ENCODE data around the gene KCP.

The KCP gene

DNA sequence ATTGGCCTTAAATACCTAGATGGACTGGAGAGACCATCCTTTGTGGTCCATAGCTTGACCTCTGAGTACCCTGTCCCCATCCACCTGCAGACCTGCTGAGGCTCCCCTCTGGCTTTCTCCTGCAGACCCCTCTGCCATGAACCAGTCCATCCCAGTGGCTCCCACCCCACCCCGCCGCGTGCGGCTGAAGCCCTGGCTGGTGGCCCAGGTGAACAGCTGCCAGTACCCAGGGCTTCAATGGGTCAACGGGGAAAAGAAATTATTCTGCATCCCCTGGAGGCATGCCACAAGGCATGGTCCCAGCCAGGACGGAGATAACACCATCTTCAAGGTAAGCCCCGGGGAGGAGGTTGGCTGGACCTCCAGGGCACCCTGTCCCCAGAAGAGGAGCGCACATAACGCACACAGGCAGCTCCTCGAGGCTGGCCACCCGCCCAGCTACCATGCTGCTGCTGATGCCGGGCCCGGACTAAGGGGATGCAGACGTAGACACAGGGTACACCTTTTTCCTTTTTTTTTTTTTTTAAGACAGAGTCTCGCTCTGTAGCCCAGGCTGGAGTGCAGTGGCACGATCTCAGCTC, 31.5 kb upstream of the KCP start:
- Mint-ChIP-seq H3K4me3 (no peak overlapping the region), H3K36me3 (no peaks in the 10 kb centered on the region), H3K9me3 (no peaks in the 10 kb centered on the region), H3K27ac (no peak overlapping the region), H3K27me3 (peaks cover 10% of the 10 kb centered on the region), H3K4me1 (peaks cover 8% of the 10 kb centered on the region)

DNA sequence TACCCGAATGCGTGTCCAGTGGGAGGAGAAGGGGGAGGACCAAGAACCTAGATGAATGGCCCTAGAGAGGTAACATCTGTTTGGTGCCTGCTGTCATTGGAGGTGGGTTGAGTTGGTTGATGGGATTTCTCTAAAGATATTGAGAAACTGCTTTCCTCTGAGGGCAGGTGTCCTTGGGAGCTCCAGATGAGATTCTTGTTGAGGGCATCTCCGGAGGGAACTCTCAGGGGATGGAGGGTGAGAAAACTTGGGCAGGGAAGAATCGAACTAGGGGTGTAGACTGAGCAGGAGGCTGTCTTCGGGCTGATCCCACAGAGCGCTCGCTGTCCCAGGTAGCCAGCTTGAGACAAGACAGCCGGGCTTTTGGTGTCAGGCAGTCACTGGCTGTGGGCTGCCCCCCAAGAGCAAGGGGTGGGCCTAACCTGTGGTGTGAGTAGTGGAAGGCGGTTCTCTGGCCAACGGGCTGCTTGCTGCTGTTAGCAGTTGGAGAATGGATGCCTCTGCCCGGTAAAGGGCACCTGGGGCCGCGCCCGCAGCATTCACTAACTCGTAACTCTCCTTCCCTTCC, 30.9 kb upstream of the KCP start:
- no peaks in the 10 kb centered on the region for H3K9me3 Mint-ChIP-seq
- no peaks in the 10 kb centered on the region for H3K36me3 Mint-ChIP-seq
- no peak overlapping the region for H3K27ac Mint-ChIP-seq
- no peak overlapping the region for H3K4me3 Mint-ChIP-seq
- peaks cover 13% of the 10 kb centered on the region for H3K27me3 Mint-ChIP-seq
- peaks cover 12% of the 10 kb centered on the region for H3K4me1 Mint-ChIP-seq

DNA sequence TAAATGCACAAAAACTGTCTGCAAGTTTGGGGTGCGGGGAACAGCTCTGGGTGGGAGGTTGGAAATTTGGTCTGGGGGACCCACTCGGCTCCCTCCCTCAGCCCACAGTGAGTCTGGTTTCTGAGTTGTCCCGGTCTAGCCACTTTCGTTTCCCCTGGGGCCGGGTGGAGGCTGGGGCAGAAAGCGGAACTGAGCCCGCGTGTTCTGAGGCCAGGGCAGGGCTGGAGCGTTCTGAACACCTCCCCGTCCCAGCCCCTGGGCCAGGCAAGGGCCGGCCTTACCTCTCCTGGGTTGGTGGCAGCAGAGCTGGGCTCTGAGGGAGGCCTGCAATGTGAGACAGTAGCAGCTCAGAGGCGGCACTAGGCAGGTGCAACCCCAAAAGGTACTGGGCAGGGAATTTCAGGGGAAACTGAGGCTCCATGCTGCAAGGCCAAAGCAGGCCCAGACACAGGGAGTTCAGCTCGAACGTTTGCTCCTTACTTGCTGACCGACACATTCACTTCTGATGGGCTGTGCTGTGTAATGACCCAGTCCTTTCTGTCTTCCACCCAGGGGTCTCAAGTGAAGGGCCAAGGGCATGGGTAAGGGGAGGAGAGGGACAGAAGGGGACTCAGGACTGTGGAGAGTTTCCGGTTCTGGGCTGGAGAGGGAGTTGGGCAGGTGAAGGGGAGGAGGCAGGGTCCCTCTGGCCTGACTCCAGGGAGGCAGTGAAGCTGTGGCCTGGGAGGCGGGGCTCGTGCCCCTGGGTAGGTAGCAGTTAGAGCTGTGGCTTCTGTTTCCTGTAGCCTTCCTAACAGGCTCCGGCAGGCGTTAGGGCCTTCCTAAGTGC, 30.2 kb upstream of the KCP start:
- no peak overlapping the region for H3K27ac Mint-ChIP-seq
- H3K4me3 Mint-ChIP-seq = peak overlapping the region; percentile 19
- H3K27me3 Mint-ChIP-seq = peaks cover 13% of the 10 kb centered on the region
- no peaks in the 10 kb centered on the region for H3K9me3 Mint-ChIP-seq
- no peaks in the 10 kb centered on the region for H3K36me3 Mint-ChIP-seq
- peaks cover 12% of the 10 kb centered on the region for H3K4me1 Mint-ChIP-seq

DNA sequence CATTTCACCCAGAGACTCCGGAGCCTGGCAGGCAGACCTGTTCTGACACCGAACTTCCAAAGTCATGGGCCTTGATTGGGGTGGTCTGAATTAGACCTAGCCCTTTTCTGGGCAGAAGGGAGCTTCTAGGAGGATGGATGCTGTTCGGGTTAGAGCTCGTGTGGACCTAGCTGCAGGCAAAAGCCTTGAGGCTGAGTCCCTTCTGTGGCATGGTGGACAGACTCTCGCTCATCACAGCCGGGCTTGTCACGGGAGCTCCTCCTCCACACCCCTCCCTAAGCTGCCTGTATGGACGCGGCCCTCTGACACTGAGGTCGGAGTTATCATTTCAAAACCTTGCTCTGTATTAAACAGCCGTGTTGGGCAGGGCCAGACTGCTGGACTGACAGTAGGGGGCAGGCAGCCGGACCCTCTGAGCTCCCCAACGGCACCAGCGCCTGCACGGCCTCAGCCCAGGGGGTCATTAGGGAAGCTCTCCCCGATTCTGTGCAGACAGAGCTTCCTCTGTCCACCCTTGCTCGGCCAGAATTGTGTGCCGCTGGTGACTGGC, 29.4 kb upstream of the KCP start:
- peaks cover 13% of the 10 kb centered on the region for H3K27me3 Mint-ChIP-seq
- peaks cover 12% of the 10 kb centered on the region for H3K4me1 Mint-ChIP-seq
- no peaks in the 10 kb centered on the region for H3K9me3 Mint-ChIP-seq
- no peak overlapping the region for H3K27ac Mint-ChIP-seq
- no peaks in the 10 kb centered on the region for H3K36me3 Mint-ChIP-seq
- H3K4me3 Mint-ChIP-seq = no peak overlapping the region

DNA sequence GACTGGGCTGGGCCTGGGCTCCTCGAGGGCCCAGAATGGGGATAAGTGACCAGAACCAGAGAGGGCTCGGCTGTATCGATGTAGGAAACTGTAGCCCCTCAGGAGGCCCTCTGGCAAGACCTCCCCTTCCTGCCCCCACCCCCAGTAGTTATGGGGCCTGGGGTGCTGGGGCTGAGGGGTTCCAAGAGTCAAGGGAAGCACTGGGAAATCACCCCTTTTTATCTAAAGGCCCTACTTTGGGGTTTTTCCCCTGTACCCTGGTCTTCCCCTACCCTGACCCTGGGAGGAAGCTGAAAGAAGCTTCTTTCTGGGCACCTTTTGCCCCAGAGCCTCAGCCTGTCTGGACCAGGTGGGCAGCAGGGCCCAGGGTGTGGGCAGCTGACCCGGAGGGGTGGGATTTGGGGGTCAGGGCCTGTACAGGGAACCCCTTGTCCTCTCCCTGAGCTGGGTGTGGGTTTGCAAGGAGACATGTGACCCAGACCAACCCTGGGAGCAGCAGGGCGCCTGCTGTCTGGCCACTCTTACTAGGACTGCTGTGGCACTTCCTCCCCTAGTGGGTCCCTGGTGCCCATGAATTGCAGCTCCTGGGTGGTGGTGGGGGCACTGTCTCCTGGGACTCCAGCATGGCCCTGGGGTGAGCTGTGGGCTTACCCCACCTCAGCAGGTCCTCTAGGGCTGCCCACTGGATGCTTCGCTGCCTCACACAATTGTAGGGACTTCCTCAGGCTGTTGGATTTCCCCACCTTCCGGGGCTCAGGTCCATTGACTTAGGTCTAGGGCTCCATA, 28.8 kb upstream of the KCP start:
- H3K27me3 Mint-ChIP-seq = peaks cover 13% of the 10 kb centered on the region
- H3K27ac Mint-ChIP-seq = no peak overlapping the region
- peak overlapping the region; percentile 80 for H3K4me3 Mint-ChIP-seq

DNA sequence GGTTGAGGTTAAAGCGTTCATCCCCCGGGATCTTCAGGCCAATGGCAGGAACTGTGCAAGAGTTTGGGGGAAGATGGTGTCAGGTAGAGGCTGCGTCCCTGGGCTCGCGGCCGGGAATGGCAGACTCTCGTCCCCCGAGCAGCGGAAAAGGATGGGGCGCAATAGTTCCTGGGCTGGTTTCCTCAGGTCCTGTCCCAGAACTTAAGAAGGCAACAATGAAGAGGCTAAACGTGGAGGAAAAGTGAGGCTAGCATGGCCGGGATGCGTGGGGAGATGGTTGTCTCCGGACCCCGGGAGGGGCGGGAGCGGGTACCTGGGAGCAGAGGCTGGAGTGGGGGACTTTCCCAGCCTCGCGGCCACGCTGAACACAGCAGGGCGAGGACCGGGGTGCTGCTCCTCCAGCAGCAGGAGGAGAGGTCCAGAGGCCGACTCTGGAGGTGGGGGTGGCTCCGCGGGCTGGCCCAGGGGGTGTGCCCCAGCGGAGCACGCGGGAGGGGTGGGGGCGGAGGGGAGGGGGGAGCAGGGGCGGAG, 28.1 kb upstream of the KCP start:
- Mint-ChIP-seq H3K4me3 (peak overlapping the region; percentile 80), H3K27me3 (peaks cover 13% of the 10 kb centered on the region), H3K36me3 (no peaks in the 10 kb centered on the region), H3K4me1 (peaks cover 13% of the 10 kb centered on the region), H3K27ac (no peak overlapping the region), H3K9me3 (no peaks in the 10 kb centered on the region)

More for the DNA sequence above, 28.8 kb upstream of the KCP start:
- no peaks in the 10 kb centered on the region for H3K9me3 Mint-ChIP-seq
- no peaks in the 10 kb centered on the region for H3K36me3 Mint-ChIP-seq
- H3K4me1 Mint-ChIP-seq = peaks cover 12% of the 10 kb centered on the region

DNA sequence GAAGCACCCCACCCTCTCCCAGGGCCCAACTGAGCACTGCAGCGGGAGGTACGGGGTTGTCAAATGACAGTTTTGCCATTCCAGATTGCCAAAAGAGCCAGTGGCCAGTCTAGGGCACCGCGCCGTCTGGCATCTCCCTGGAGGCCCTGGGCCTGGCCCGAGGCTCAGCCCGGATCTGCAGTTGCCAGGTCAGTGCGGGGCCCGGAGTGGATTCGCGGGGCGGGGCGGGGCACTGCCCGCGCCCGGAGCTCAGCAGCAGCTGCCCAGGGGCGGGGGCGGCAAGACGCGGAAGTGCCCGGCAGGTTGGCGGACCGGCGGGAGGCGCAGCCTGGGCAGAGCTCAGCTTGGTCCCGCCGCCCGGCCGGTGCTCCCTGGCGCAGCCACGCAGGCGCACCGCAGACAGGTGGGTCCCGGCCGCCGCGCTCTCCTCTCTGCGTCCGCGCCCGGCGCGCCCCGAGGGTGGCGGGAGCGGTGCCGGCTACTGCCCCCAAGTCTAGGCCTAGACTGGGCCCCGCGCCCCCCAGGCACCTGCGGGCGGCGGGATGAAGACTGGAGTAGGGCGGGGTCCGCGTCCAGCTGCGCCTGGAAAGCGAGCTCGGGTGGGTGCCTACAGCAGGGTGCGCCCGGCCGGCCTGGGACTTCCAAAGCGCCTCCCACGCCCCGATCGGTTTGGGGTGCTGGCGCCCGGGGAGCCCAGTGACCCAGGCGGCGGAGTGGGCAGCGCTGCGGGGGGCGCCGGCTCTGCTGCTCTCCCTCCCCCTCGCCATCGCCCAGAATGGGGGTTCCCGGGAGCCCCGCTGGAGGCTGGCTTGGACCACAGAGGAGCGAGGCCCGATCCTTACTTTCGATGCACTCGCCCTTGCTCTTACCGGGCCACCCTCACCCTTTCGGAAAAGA, 27.4 kb upstream of the KCP start, which contains the start of gene IRF5:
TSS of gene IRF5 (plus strand) at position 281 of the 897 bp plus-strand sequence. CDS start 4,155 bp downstream, outside the sequence.
- H3K27ac Mint-ChIP-seq = no peak within 1 kb of the TSS

DNA sequence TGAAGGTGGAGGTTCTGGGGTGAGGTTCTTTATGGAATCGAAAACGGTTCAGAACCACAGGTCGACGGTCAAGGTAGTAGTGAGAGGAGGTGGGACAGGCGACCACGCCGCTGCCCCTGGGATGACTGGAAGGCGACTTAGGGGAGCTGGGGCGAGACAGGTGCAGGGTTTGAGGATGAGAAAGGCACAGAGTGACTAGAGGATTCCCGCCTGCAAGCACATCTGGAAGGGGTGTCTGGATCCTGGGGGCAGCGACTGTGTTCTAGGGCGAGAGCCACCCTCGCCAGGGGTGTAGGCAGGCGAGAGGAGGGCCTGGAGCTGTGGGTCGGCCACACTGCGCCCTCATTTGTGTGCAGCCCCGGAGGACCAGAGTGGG, 26.8 kb upstream of the KCP start:
- Mint-ChIP-seq H3K4me3 (peak overlapping the region; percentile 81), H3K36me3 (no peaks in the 10 kb centered on the region), H3K27ac (no peak overlapping the region), H3K9me3 (no peaks in the 10 kb centered on the region), H3K27me3 (peaks cover 13% of the 10 kb centered on the region), H3K4me1 (peaks cover 22% of the 10 kb centered on the region)

More for the DNA sequence above, 27.4 kb upstream of the KCP start, which contains the start of gene IRF5:
- peaks cover 20% of the 10 kb centered on the region for H3K4me1 Mint-ChIP-seq
- no peaks in the 10 kb centered on the region for H3K9me3 Mint-ChIP-seq
- H3K4me3 Mint-ChIP-seq = peak within 1 kb of the TSS; percentile 81
- H3K36me3 Mint-ChIP-seq = no peaks in the 10 kb centered on the region
- peaks cover 13% of the 10 kb centered on the region for H3K27me3 Mint-ChIP-seq

DNA sequence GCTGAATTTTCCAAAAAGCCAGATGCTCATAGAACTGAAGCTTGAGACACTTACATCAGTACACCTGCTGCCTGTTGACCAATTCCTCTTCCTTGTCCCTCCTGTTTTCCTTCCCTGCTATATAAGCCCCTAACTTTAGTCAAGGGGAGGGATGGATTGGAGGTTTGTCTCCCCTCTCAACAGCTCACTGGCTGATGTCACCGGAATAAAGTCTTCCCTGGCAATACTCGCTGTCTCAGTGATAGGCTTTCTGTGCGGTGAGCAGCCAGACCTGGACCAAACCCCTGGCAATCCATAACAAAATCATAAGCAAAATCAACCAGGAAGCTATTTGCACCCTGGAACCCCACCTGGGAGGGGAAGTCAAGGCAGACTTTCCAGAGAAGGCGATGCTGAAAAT, 26.3 kb upstream of the KCP start:
- Mint-ChIP-seq H3K4me1 (peaks cover 22% of the 10 kb centered on the region), H3K4me3 (peak overlapping the region; percentile 81), H3K9me3 (no peaks in the 10 kb centered on the region)

DNA sequence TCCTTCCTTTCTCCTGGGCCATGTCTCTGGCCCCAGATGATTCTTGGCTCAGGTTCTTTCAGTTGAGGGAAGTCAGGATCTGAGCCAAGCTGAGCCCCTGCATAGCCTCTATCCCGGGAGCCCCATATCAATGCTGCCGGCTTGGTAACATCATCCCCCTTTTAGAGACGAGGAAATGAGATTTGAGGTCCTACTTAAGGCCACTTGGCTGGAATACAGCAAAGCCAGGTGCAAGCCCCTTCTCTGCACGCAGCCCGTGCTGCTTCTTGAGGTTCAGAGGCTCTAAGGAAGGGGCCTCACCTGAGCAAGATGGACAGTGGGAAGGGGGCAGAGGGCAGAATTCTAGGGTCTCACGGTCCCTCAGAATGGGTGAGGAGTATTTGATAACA, 24.8 kb upstream of the KCP start:
- no peaks in the 10 kb centered on the region for H3K9me3 Mint-ChIP-seq
- no peaks in the 10 kb centered on the region for H3K36me3 Mint-ChIP-seq
- H3K27me3 Mint-ChIP-seq = peaks cover 13% of the 10 kb centered on the region
- H3K4me1 Mint-ChIP-seq = peaks cover 22% of the 10 kb centered on the region
- no peak overlapping the region for H3K4me3 Mint-ChIP-seq
- no peak overlapping the region for H3K27ac Mint-ChIP-seq

More for the DNA sequence above, 26.3 kb upstream of the KCP start:
- Mint-ChIP-seq H3K27me3 (peaks cover 13% of the 10 kb centered on the region), H3K27ac (no peak overlapping the region), H3K36me3 (no peaks in the 10 kb centered on the region)

DNA sequence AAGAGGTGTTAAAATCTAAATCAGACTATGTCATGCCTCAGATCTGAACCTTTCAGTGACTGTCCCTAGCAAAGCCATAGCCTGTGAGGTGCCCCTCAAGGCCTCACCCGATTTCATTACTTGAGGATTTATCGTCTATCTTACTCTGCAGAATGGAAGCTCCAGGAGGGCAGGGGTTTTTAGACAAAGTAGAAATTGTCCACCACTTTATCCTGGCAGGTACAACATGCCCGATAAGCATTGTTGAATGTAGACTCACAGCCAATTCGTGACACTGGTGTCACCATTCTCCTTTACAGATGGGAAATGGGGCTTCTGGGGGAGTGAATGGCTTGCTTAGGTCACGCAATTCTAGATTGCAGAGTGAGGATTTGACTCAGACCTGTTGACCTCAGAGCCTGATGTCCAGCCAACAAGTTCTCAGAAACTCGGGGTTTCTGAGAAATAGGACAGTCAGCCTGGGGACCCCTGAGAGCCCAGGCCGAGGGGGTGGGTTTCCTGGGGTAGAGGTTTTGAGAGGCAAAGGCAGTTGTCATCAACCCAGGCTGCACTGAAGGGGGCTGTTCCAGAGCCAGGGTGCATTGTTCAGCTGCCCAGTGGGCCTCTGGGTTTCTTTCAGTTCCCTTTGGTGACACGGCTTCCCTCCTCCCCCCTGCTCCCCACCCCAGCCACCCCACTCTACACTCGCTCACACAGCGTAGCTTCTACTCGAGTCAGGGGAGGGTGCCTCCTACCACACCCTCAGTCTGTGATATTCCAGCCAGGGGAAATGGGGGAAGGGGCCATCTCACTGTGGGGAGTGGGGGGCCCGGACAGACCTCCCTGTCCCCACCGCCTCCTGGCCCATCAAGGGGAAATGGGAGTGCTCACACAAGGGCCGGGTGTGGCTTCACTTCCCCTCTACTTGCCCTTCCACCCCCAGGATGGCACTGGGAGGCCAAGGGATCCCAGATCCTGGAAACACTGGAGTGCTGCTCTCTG, 24.1 kb upstream of the KCP start:
- no peak overlapping the region for H3K27ac Mint-ChIP-seq
- peaks cover 22% of the 10 kb centered on the region for H3K4me1 Mint-ChIP-seq
- no peak overlapping the region for H3K4me3 Mint-ChIP-seq
- H3K36me3 Mint-ChIP-seq = no peaks in the 10 kb centered on the region
- H3K9me3 Mint-ChIP-seq = no peaks in the 10 kb centered on the region
- peaks cover 11% of the 10 kb centered on the region for H3K27me3 Mint-ChIP-seq

DNA sequence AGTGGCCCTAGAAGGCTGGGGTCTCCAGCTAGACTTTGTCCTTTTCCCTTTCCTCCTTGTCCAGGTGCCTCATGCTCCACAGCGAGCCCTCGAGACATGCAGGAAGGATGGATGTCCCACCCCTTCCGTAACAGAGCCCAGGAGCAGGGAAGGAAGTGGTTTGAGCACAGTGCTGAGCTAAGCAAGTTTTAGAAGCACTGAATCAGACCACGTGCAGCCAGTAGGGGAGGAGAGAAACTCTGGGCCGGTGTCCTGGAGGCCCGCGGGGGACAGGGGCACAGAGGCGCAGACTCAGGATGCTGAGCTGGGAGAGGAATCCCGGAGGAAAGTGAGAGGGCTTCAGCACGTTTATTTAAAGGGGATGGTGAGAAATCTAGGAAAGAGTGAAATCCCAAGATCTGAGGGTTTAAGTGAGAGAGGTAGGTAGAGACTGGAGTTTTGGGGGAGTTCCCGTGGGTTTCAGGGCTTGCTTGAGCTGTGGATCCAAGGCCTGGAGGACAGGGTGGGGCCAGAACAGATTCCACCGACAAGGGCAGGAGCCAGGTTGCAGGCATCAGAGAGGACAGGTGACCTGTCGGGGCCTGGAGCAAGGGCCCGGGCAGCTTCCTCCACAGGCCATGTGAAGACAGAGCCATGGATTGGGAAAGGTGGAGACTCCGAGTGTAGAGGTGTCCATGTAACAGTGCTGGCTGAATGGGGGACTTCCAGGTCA, 22.8 kb upstream of the KCP start:
- H3K4me3 Mint-ChIP-seq = peak overlapping the region; percentile 71
- peaks cover 8% of the 10 kb centered on the region for H3K27me3 Mint-ChIP-seq
- H3K4me1 Mint-ChIP-seq = peaks cover 18% of the 10 kb centered on the region
- H3K9me3 Mint-ChIP-seq = no peaks in the 10 kb centered on the region
- H3K27ac Mint-ChIP-seq = peak overlapping the region; percentile 77
- H3K36me3 Mint-ChIP-seq = no peaks in the 10 kb centered on the region

DNA sequence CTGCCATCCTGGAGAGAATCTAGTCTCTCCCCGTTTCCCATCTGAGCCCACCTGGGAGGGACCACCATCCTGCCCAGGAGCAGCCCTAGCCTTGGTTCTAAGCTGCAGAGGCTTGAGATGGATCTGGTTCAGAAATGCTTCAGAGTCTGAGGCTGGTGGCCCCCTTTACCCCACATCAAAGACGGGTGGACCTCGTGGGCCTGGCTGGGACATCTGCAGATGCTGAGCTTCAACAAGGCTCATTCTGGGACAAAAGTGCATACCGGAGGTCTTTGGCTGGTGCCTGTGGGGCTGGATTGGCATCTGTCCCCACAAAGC, 22.3 kb upstream of the KCP start:
- Mint-ChIP-seq H3K27ac (peak overlapping the region; percentile 77), H3K4me3 (no peak overlapping the region), H3K9me3 (no peaks in the 10 kb centered on the region), H3K27me3 (peaks cover 7% of the 10 kb centered on the region), H3K36me3 (no peaks in the 10 kb centered on the region), H3K4me1 (peaks cover 17% of the 10 kb centered on the region)
